Measurements from ENCODE around the gene PLCB1.

Gene PLCB1

GRCh38 chr20:8855315-8855714 lies 723.2 kb downstream of the PLCB1 start:
- no peak for DNase-seq

GRCh38 chr20:8856668-8857067 lies 724.6 kb downstream of the PLCB1 start:
- no peak for DNase-seq

GRCh38 chr20:8858181-8858787 lies 726.2 kb downstream of the PLCB1 start:
- DNase-seq, result no peak

GRCh38 chr20:8860011-8860495 lies 728.0 kb downstream of the PLCB1 start:
- DNase-seq, result no peak

GRCh38 chr20:8862092-8862491 lies 730.0 kb downstream of the PLCB1 start:
- no peak for DNase-seq

GRCh38 chr20:8865636-8866035 lies 733.6 kb downstream of the PLCB1 start:
- DNase-seq, result no peak

GRCh38 chr20:8867038-8867740 lies 735.1 kb downstream of the PLCB1 start:
- no peak for DNase-seq

GRCh38 chr20:8870652-8871051 lies 738.6 kb downstream of the PLCB1 start:
- DNase-seq, result no peak

- peak; percentile 31 for DNase-seq
Measured at GRCh38 chr20:8874437-8874836, 742.4 kb downstream of the PLCB1 start.

- no peak for DNase-seq
Measured at GRCh38 chr20:8875586-8875985, 743.5 kb downstream of the PLCB1 start.

GRCh38 chr20:8876366-8876765 lies 744.3 kb downstream of the PLCB1 start:
- no peak for DNase-seq

GRCh38 chr20:8877294-8877693 lies 745.2 kb downstream of the PLCB1 start:
- no peak for DNase-seq

- DNase-seq, result no peak
Measured at GRCh38 chr20:8879669-8880068, 747.6 kb downstream of the PLCB1 start.

- DNase-seq, result no peak
Measured at GRCh38 chr20:8880085-8880853, 748.2 kb downstream of the PLCB1 start.

GRCh38 chr20:8891039-8891438 lies 759.0 kb downstream of the PLCB1 start:
- DNase-seq, result no peak

- DNase-seq, result no peak
Measured at GRCh38 chr20:8895472-8895871, 763.4 kb downstream of the PLCB1 start.

- DNase-seq, result no peak
Measured at GRCh38 chr20:8898823-8899222, 766.8 kb downstream of the PLCB1 start.

GRCh38 chr20:8901237-8902025 lies 769.4 kb downstream of the PLCB1 start:
- DNase-seq, result no peak

GRCh38 chr20:8903655-8904605 lies 771.9 kb downstream of the PLCB1 start:
- DNase-seq, result no peak

GRCh38 chr20:8909596-8909995 lies 777.5 kb downstream of the PLCB1 start:
- DNase-seq, result no peak

- no peak for DNase-seq
Measured at GRCh38 chr20:8912096-8912495, 780.0 kb downstream of the PLCB1 start.

GRCh38 chr20:8912731-8913130 lies 780.7 kb downstream of the PLCB1 start:
- no peak for DNase-seq
